Stimulated activated CD4-positive, alpha-beta T cell treated with anti-CD3 and anti-CD28 coated beads, Interleukin-2, amount 100 ng/mL, for 4 hours (primary cell): Measurements from ENCODE around the gene PPP1R1B.

Experiments
- DNase-seq: peaks from one replicate; pipeline ENCODE4 v3.0.0-alpha.2; 2020; ENCODE audit warnings: low read depth

The PPP1R1B gene

GRCh38 chr17:39615434-39615833 lies 11.3 kb upstream of the PPP1R1B start:
- DNase-seq, result no peak

GRCh38 chr17:39617100-39617445 lies 9.7 kb upstream of the PPP1R1B start:
- DNase-seq, result no peak

- no peak for DNase-seq
Measured at GRCh38 chr17:39617446-39618245, 9.1 kb upstream of the PPP1R1B start.

GRCh38 chr17:39618246-39618913 lies 8.4 kb upstream of the PPP1R1B start:
- no peak for DNase-seq

GRCh38 chr17:39618956-39619785 lies 7.6 kb upstream of the PPP1R1B start:
- DNase-seq, result no peak

- no peak for DNase-seq
Measured at GRCh38 chr17:39619786-39620101, 7.0 kb upstream of the PPP1R1B start.

GRCh38 chr17:39621523-39622379 lies 5.0 kb upstream of the PPP1R1B start:
- peak; percentile 75 for DNase-seq

- no peak for DNase-seq
Measured at GRCh38 chr17:39622380-39623006, 4.3 kb upstream of the PPP1R1B start.

- DNase-seq, result peak; percentile 75
Measured at GRCh38 chr17:39623356-39623950, 3.3 kb upstream of the PPP1R1B start.

GRCh38 chr17:39624313-39624712 lies 2.4 kb upstream of the PPP1R1B start:
- DNase-seq, result no peak

- no peak for DNase-seq
Measured at GRCh38 chr17:39625198-39625785, 1.5 kb upstream of the PPP1R1B start.

- DNase-seq, result no peak
Measured at GRCh38 chr17:39627047-39627711, 427 bp downstream of the PPP1R1B start.

GRCh38 chr17:39627712-39628516 lies 1.2 kb downstream of the PPP1R1B start:
- DNase-seq, result no peak

- DNase-seq, result no peak
Measured at GRCh38 chr17:39628655-39629493, 2.1 kb downstream of the PPP1R1B start.

- no peak for DNase-seq
Measured at GRCh38 chr17:39629494-39629880, 2.7 kb downstream of the PPP1R1B start.

- no peak for DNase-seq
Measured at GRCh38 chr17:39629898-39630297, 3.1 kb downstream of the PPP1R1B start.

- no peak for DNase-seq
Measured at GRCh38 chr17:39631403-39631802, 4.7 kb downstream of the PPP1R1B start.

GRCh38 chr17:39632153-39632941 lies 5.6 kb downstream of the PPP1R1B start:
- DNase-seq, result no peak
